Keratinocyte (primary cell): ENCODE data around the gene WDR11. TPM values are rescaled to one million over a fixed set of nuclear protein-coding genes. Genes with fewer than 3 reads are reported as not detected.

Experiments used
- DNase-seq: peaks from one replicate; pipeline ENCODE4 v3.0.0-alpha.2; 2011; ENCODE audit warnings: low read depth, missing footprints, low spot score
- FAIRE-seq: peaks from 2 replicates; lab custom pipeline; 2011; peaks lifted over from hg19 to GRCh38; lab: Jason Lieb, UNC
- H2AFZ ChIP-seq: 2 replicates; pipeline ENCODE4 v1.6.0; 2012; ENCODE audit warnings: low read length, control low read depth, inconsistent platforms; ENCODE audit not compliant: control insufficient read depth
- H3K27ac ChIP-seq: 2 replicates; pipeline ENCODE4 v1.5.1; 2011; ENCODE audit warnings: low read length; ENCODE audit not compliant: control insufficient read depth, insufficient read depth
- H3K27me3 ChIP-seq: 3 replicates; pipeline ENCODE4 v1.6.0; 2011; ENCODE audit warnings: low read length; ENCODE audit not compliant: control insufficient read depth, insufficient read depth; ENCODE audit errors: extremely low read depth
- H3K36me3 ChIP-seq, 2 experiments: 2 replicates in 1 of 2; 3 replicates in 1 of 2; pipeline ENCODE4 v1.5.1; 2011; ENCODE audit warnings: low read length in 2 of 2, mild to moderate bottlenecking in 1 of 2; ENCODE audit not compliant: control insufficient read depth in 2 of 2, insufficient read depth in 2 of 2; ENCODE audit errors: extremely low read depth in 1 of 2
- H3K4me1 ChIP-seq: 3 replicates; pipeline ENCODE4 v1.5.1; 2011; ENCODE audit warnings: low read length; ENCODE audit not compliant: control insufficient read depth, insufficient read depth; ENCODE audit errors: extremely low read depth
- H3K4me2 ChIP-seq: 3 replicates; pipeline ENCODE4 v1.6.0; 2011; ENCODE audit warnings: low read depth, low read length; ENCODE audit not compliant: control insufficient read depth, insufficient read depth; ENCODE audit errors: extremely low read depth
- H3K4me3 ChIP-seq, 3 experiments: fragments of 200-600 bp in 1 of 3; sonication (generic) in 1 of 3; 2 replicates in 2 of 3; 3 replicates in 1 of 3; pipeline ENCODE4 v1.5.1; 2011 to 2016; ENCODE audit warnings: low read length in 3 of 3, mild to moderate bottlenecking in 3 of 3, control low read depth in 2 of 3, inconsistent platforms in 1 of 3, low read depth in 1 of 3, mixed read lengths in 1 of 3, mixed run types in 1 of 3, moderate library complexity in 1 of 3; ENCODE audit not compliant: control insufficient read depth in 2 of 3, insufficient read depth in 2 of 3; ENCODE audit errors: extremely low read depth in 1 of 3
- H3K79me2 ChIP-seq: 2 replicates; pipeline ENCODE4 v1.6.0; 2012; ENCODE audit warnings: low read length; ENCODE audit not compliant: control insufficient read depth, insufficient read depth
- H3K9ac ChIP-seq: 3 replicates; pipeline ENCODE4 v1.6.0; 2011; ENCODE audit warnings: low read length; ENCODE audit not compliant: control insufficient read depth, insufficient read depth; ENCODE audit errors: extremely low read depth
- H3K9me1 ChIP-seq: 3 replicates; pipeline ENCODE4 v1.6.0; 2011; ENCODE audit warnings: low read length; ENCODE audit not compliant: control insufficient read depth, insufficient read depth; ENCODE audit errors: extremely low read depth
- H3K9me3 ChIP-seq: 2 replicates; pipeline ENCODE4 v1.5.1; 2012; ENCODE audit warnings: low read depth, low read length; ENCODE audit not compliant: control insufficient read depth
- H4K20me1 ChIP-seq: 3 replicates; pipeline ENCODE4 v1.6.0; 2011; ENCODE audit warnings: low read length; ENCODE audit not compliant: control insufficient read depth, insufficient read depth; ENCODE audit errors: extremely low read depth
- EZH2 ChIP-seq: IDR thresholded peaks from one replicate; pipeline ENCODE4 v1.6.1; 2012; ENCODE audit warnings: inconsistent platforms, mild to moderate bottlenecking, low read length, moderate library complexity
- dilution Hi-C: fragments of 300-500 bp; cut with MboI; formaldehyde crosslinking; loops from one replicate; pipeline ENCODE4 v1.7.0; 2020; ENCODE audit warnings: low sequenced_read_pairs; ENCODE audit not compliant: extremely low pct_ligation_motif_present
- polyA plus RNA-seq, 5 experiments: library from polyadenylated mRNA; depleted of rRNA in 3 of 5; stranded (reverse) in 3 of 5; stranded (forward) in 1 of 5; unstranded in 1 of 5; fragments of >200 nt; gene quantifications; 1 replicate in 1 of 5; 2 replicates in 3 of 5; 3 replicates in 1 of 5; pipeline versions ENCODE4 v1.2.1 to v1.2.3, GENCODE V29; 2011 to 2012; ENCODE audit warnings: missing spikeins in 2 of 5, low read depth in 1 of 5, low replicate concordance in 1 of 5
- TF ChIP-seq, protein P1 (sequence below), 3 experiments: IDR thresholded peaks in 1 of 3; conservative IDR thresholded peaks in 1 of 3; optimal IDR thresholded peaks in 1 of 3; 2 replicates in 2 of 3; 3 replicates in 1 of 3; pipeline versions ENCODE3 to v1.5.1; 2011; ENCODE audit warnings: low read length in 3 of 3, mild to moderate bottlenecking in 3 of 3, moderate library complexity in 2 of 3, control low read depth in 1 of 3, inconsistent platforms in 1 of 3; ENCODE audit not compliant: insufficient read depth in 2 of 3; ENCODE audit errors: extremely low read depth in 1 of 3

The WDR11 gene
- polyA plus RNA-seq, 1 donor (not counting 4 experiments of a cell fraction or from before 2014, with no cell fraction given), result 79.2 TPM

DNA sequence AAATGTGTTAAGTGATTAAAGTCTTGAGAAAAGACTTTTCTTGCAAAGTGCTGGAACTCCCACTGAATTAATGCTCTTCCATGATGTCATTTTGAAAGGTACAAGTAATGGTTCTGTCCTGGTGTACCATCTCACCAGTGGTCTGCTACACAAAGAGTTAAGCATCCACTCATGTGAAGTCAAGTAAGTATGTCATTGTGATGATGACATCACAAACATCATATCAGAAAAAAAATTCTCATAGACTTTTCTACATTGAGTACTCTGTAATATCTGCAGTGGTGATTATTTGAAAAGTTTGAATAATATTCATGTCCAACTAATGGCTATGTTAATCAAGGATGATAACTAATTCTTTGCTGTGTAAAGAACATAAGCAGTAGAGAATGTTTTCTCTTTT, 22.6 kb downstream of the WDR11 start:
- no peaks in the 10 kb centered on the region for H3K4me1 ChIP-seq
- H3K4me3 ChIP-seq, result no peak overlapping the region
- FAIRE-seq, result no peak
- no peak overlapping the region for H2AFZ ChIP-seq
- dilution Hi-C loops, result no loop called here
- no peak overlapping the region for H3K27ac ChIP-seq
- peaks cover 1 to 3% of the 10 kb centered on the region in 2 experiments for H3K36me3 ChIP-seq
- H3K9me1 ChIP-seq, result no peaks in the 10 kb centered on the region
- TF ChIP-seq, protein P1, sequence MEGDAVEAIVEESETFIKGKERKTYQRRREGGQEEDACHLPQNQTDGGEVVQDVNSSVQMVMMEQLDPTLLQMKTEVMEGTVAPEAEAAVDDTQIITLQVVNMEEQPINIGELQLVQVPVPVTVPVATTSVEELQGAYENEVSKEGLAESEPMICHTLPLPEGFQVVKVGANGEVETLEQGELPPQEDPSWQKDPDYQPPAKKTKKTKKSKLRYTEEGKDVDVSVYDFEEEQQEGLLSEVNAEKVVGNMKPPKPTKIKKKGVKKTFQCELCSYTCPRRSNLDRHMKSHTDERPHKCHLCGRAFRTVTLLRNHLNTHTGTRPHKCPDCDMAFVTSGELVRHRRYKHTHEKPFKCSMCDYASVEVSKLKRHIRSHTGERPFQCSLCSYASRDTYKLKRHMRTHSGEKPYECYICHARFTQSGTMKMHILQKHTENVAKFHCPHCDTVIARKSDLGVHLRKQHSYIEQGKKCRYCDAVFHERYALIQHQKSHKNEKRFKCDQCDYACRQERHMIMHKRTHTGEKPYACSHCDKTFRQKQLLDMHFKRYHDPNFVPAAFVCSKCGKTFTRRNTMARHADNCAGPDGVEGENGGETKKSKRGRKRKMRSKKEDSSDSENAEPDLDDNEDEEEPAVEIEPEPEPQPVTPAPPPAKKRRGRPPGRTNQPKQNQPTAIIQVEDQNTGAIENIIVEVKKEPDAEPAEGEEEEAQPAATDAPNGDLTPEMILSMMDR (optimal IDR thresholded peaks at IDR 0.05 in 1 of 3, IDR thresholded peaks at IDR 0.05 in 1 of 3, conservative IDR thresholded peaks at IDR 0.05 in 1 of 3; ENCODE audit: extremely low read depth in 1 of 3, insufficient read depth in 2 of 3, low read length in 3 of 3), result no peak
- TF ChIP-seq EZH2, result no peak
- no peaks in the 10 kb centered on the region for H3K27me3 ChIP-seq
- H3K4me2 ChIP-seq, result no peak overlapping the region
- no peaks in the 10 kb centered on the region for H3K79me2 ChIP-seq
- H3K9me3 ChIP-seq, result no peaks in the 10 kb centered on the region
- H4K20me1 ChIP-seq, result no peaks in the 10 kb centered on the region
- H3K9ac ChIP-seq, result no peak overlapping the region
- no peak for DNase-seq

DNA sequence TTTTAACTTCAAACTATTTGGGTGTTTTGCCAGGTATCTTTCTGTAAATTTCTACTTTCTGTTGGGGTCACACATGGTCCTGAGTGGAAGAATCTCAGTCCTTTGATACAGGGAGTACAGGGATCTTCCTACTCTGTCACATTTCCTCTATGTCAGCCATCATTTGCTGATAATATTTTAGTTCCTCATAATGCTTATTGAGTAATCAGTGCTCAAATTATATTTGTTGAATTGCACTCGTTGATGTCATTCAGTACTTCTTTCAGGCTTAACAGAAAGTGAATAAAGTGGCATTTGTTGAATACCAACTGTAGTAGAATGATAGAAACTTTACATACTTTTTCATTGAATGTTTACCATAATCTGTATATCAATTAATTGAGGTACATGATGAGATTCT, 31.9 kb downstream of the WDR11 start:
- Histone ChIP-seq H3K9ac (no peak overlapping the region), H3K4me3 (no peak overlapping the region), H3K27ac (no peak overlapping the region), H3K9me1 (no peaks in the 10 kb centered on the region), H3K9me3 (no peaks in the 10 kb centered on the region), H3K27me3 (no peaks in the 10 kb centered on the region), H3K36me3 (peaks cover 4 to 10% of the 10 kb centered on the region in 2 experiments), H4K20me1 (no peaks in the 10 kb centered on the region), H2AFZ (no peak overlapping the region), H3K4me1 (no peaks in the 10 kb centered on the region), H3K79me2 (no peaks in the 10 kb centered on the region), H3K4me2 (no peak overlapping the region)
- TF ChIP-seq EZH2, result no peak
- TF ChIP-seq, protein P1 (optimal IDR thresholded peaks at IDR 0.05 in 1 of 3, IDR thresholded peaks at IDR 0.05 in 1 of 3, conservative IDR thresholded peaks at IDR 0.05 in 1 of 3; ENCODE audit: extremely low read depth in 1 of 3, insufficient read depth in 2 of 3, low read length in 3 of 3), result no peak
- dilution Hi-C loops, result no loop called here
- DNase-seq (no peak), FAIRE-seq (no peak)
